Hepatic stellate cell (primary cell): Measurements from ENCODE around the gene FAAP20.

Experiments used
- DNase-seq: peaks from one replicate; pipeline ENCODE4 v3.0.0; 2011; ENCODE audit warnings: low spot score

FAAP20 gene

GRCh38 chr1:2194898-2195673 lies 514 bp upstream of the FAAP20 start:
- peak; percentile 97 for DNase-seq

GRCh38 chr1:2193514-2194281 lies 874 bp downstream of the FAAP20 start:
- no peak for DNase-seq

- DNase-seq, result no peak
These were observed 2.3 kb downstream of the FAAP20 start for GRCh38 chr1:2192031-2192995.

DNA sequence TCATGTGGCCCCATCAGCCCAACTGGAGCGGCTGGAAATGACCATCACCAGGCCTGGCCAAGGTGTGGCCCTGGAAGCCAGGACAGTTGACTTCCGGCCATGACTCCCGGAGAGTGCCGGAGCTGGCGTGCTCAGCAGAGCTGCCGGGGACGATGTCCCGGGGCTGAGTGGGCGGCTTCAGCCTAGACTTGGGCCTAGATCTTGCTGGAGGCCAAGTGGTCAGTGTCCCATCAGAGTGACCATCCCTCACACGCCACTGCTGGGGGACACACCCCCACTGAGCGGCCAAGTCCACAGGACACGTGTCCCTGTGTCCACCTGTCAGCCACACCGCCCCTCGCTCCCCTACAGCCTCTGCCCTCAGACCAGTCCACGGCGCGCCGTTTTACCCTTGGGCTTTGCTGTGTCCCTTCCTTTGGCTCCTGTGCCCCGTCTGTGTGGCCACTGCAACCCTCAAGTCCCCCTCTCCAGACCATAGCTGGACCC lies 4.0 kb downstream of the FAAP20 start:
- no peak for DNase-seq

GRCh38 chr1:2189459-2190425 lies 4.8 kb downstream of the FAAP20 start:
- DNase-seq, result peak; percentile 94

GRCh38 chr1:2188336-2188735 lies 6.2 kb downstream of the FAAP20 start:
- DNase-seq, result no peak

DNA sequence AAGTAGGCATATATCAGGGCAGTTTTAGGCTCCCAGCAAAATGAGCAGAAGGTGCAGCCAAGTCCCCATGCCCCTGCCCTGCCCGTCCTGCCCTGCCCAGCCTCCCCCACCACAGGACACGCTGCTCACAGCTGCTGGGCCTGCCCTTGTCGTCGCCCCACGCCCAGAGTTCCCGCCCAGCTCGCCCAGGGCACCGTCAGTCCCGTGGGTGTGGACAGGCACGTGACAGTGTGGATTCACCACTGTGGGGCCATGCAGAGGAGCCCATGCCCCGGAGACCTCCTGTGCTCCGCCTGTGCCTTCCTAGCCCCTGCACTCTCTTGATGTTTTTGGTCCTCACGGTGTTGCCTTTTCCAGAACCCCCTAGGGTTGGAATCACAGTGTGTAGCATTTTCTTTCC lies 7.0 kb downstream of the FAAP20 start:
- DNase-seq, result no peak

DNA sequence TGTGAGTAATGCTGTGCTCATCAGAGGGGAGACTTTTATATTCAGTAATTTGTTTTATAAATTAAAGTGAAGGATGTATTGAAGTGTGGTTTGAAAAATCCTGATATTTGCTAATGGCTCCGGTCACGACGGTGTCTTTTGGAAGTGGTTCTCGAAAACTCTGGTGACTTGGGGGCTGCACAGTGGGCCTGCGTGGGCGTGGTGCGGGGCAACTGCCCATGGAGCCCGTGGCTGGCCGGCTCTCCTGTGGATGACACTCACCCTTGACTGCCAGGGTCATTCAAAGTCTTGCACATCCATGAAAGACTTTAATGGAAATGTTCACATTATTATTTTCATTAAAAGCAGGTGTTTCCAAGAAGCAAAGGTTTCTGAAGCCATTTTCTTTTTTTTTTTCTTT lies 7.7 kb downstream of the FAAP20 start:
- no peak for DNase-seq

DNA sequence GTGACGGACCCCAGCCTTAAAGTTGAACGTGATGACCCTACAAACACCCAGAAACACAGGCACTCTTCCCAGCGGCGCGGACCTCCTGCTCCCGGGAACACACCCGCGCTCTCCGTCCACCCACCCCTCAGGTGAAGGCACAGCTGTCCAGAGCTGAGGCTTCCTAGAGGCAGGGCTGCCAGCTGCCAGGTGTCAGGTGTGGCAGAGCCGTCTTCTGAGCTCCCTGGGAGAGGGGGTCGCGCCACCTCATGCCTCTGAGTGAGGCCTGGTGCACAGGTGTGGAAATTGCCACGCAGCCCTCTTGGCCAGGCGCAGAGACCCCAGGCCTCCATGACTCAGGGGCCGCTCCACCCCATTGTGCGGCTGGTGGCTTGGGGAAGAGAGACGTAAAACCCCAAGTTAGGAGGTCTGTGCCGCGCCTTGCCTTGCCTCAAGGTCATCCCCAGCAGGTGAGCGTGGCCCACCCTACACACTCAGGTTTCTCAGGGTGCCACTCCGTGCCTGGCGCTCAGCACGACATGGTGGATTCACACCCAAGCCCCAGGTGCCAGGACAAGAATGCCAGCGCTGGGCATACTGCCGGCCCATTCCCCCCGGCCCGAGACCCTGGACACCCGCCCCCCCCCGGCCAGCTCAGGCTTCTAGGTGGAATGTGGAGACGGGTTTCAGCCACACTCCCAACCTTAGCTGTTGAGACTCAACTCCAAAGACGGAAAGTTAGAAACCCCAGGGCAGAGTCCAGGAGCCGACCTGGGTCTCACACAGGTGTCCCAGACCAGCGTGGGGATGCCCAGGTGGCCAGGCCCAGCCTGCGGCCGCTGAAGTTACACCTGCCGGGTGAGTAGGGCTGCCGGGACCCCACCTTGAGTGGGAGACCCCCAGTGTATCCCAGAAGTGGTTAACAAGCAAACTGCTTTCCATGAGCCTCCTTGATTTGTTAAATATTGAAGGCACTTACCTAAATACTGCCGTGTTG lies 8.4 kb downstream of the FAAP20 start:
- no peak for DNase-seq

DNA sequence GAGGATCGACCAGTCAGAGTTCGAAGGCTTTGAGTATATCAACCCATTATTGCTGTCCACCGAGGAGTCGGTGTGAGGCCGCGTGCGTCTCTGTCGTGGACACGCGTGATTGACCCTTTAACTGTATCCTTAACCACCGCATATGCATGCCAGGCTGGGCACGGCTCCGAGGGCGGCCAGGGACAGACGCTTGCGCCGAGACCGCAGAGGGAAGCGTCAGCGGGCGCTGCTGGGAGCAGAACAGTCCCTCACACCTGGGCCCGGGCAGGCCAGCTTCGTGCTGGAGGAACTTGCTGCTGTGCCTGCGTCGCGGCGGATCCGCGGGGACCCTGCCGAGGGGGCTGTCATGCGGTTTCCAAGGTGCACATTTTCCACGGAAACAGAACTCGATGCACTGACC lies 9.6 kb downstream of the FAAP20 start:
- no peak for DNase-seq

- no peak for DNase-seq
These were observed 10.0 kb downstream of the FAAP20 start for GRCh38 chr1:2184531-2184930.

DNA sequence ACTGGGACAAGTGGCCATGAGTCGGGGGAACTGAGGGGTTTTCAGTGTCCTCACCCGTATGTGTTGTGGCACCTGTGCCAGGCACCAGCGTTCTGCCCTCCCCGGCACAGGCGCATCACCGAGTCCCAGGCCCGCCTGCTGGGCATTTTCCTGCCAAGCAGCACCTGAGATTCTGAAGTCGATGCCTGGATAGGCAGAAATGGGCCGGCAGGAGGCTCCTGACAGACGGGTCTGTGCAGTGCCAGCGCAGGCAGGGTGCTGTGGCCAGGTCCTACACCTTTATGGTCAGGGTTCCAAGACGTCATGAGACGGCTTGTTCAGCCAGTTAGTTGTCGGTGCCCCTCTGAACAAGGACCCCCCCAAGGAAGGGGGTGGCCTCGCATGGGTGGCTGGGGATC lies 10.6 kb downstream of the FAAP20 start:
- no peak for DNase-seq

DNA sequence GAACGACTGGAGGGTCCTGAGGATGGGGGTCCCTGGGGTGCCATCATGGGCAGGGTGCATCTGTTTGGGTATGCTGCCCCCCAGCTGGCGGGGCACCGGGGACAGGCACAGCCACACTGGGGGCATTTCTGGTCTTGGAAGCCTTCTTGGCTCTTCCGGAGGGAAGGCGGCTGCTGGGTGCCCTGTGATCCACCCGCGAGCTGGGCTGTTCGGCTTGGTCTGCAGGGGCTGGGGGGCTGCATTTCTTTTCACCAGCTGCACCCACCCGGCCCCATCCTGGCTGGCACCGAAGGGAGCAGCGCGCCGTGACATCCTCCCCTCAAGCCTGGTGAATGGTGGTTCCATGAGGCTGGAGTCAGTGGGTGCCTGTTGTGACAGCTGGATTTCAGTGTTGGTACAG lies 12.2 kb downstream of the FAAP20 start:
- DNase-seq, result no peak

GRCh38 chr1:2181752-2182151 lies 12.8 kb downstream of the FAAP20 start:
- DNase-seq, result no peak

DNA sequence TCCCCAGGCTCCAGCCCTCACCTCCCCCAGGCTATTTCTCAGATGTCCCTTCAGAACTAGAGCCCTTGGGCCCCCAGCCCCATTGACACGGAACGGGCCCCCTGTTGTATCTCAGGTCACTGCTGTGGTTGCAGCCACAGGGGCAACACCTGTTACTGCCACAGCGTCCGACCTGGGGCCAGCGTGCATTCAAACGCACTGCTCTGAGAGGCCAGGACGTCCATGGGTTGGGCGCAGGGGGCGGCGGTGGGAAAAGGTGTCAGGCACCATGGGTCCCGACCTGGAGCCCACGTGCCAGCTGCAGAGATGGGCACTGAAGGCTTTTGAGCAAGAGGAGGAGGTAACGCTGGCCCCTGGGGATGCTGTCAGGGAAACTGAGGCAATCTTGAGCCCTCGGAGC lies 13.3 kb downstream of the FAAP20 start:
- DNase-seq, result no peak

GRCh38 chr1:2180297-2181245 lies 14.0 kb downstream of the FAAP20 start:
- DNase-seq, result no peak

GRCh38 chr1:2179283-2180013 lies 15.1 kb downstream of the FAAP20 start:
- DNase-seq, result no peak

GRCh38 chr1:2178875-2179274 lies 15.7 kb downstream of the FAAP20 start:
- DNase-seq, result no peak
